Neural progenitor cell (in vitro differentiated cells): ENCODE results near the gene UGT1A7.
"Not testable (repeated sequence)": the region's sequence is repeated elsewhere in the genome, so short reads cannot be mapped to it uniquely, and the experiment has no call there.

Experiments used
- CTCF ChIP-seq: fragments of 200-600 bp; sonication (generic); IDR thresholded peaks from 2 replicates; pipeline ENCODE4 v1.5.1; 2017; ENCODE audit warnings: antibody characterized with exemption, mild to moderate bottlenecking
- EZH2 ChIP-seq: fragments of 200-600 bp; sonication (generic); IDR thresholded peaks from 2 replicates; pipeline ENCODE4 v1.6.1; 2017; ENCODE audit warnings: antibody characterized with exemption, mild to moderate bottlenecking, moderate library complexity

- TF ChIP-seq CTCF, EZH2: not testable (repeated sequence)
These were observed 55.4 kb downstream of the UGT1A7 start for GRCh38 chr2:233736868-233737653.
